Liver (tissue), 3 donors: ENCODE results near the gene SYT13.

Experiments
- EGR1 ChIP-seq, 2 donors: IDR thresholded peaks; 2 replicates each; pipeline ENCODE4 v1.6.1; 2016 to 2018; ENCODE audit warnings: antibody characterized with exemption in 2 of 2, low read depth in 2 of 2
- JUND ChIP-seq, 2 donors: IDR thresholded peaks; 2 replicates each; pipeline ENCODE4 v1.6.1; 2016; ENCODE audit warnings: antibody characterized with exemption in 2 of 2
- YY1 ChIP-seq: IDR thresholded peaks from 2 replicates; pipeline ENCODE4 v1.6.1; 2016; ENCODE audit warnings: antibody characterized with exemption, mild to moderate bottlenecking
- TF ChIP-seq, protein P1 (sequence below): fragments of 150-350 bp; IDR thresholded peaks from 2 replicates; pipeline ENCODE4 v1.5.1; 2017; ENCODE audit warnings: improper control_type of control experiment, low read depth, low read length; ENCODE audit not compliant: missing input control
- TF ChIP-seq, protein P2 (sequence below): IDR thresholded peaks from 2 replicates; pipeline ENCODE4 v1.6.1; 2016; ENCODE audit warnings: antibody characterized with exemption
- TF ChIP-seq, protein P3 (sequence below): IDR thresholded peaks from 2 replicates; pipeline ENCODE4 v1.6.1; 2016; ENCODE audit warnings: antibody characterized with exemption, mild to moderate bottlenecking
- donor health status: healthy.
- donor health status: healthy.

DNA sequence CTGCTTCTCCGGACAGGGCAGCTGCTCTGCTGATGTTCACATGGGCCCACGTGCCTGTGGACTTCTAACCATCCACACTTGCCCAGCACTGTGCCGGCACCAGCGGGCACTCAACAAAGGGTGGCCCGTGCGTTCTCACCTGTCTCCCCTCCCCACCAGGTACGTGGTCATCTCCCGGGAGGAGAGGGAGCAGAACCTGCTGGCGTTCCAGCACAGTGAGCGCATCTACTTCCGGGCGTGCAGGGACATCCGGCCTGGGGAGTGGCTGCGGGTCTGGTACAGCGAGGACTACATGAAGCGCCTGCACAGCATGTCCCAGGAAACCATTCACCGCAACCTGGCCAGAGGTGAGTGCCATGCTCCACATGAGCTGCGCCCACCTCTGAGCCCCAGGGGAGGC is 66.7 kb downstream of the SYT13 start:
- TF ChIP-seq, protein P1, sequence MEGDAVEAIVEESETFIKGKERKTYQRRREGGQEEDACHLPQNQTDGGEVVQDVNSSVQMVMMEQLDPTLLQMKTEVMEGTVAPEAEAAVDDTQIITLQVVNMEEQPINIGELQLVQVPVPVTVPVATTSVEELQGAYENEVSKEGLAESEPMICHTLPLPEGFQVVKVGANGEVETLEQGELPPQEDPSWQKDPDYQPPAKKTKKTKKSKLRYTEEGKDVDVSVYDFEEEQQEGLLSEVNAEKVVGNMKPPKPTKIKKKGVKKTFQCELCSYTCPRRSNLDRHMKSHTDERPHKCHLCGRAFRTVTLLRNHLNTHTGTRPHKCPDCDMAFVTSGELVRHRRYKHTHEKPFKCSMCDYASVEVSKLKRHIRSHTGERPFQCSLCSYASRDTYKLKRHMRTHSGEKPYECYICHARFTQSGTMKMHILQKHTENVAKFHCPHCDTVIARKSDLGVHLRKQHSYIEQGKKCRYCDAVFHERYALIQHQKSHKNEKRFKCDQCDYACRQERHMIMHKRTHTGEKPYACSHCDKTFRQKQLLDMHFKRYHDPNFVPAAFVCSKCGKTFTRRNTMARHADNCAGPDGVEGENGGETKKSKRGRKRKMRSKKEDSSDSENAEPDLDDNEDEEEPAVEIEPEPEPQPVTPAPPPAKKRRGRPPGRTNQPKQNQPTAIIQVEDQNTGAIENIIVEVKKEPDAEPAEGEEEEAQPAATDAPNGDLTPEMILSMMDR: no peak
- TF ChIP-seq EGR1 (IDR thresholded peaks at IDR 0.05; ENCODE audit: low read depth in 2 of 2) (no peak), YY1 (no peak), JUND (IDR thresholded peaks at IDR 0.05) (no peak)
- TF ChIP-seq, protein P2, sequence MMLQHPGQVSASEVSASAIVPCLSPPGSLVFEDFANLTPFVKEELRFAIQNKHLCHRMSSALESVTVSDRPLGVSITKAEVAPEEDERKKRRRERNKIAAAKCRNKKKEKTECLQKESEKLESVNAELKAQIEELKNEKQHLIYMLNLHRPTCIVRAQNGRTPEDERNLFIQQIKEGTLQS: no peak
- TF ChIP-seq, protein P3, sequence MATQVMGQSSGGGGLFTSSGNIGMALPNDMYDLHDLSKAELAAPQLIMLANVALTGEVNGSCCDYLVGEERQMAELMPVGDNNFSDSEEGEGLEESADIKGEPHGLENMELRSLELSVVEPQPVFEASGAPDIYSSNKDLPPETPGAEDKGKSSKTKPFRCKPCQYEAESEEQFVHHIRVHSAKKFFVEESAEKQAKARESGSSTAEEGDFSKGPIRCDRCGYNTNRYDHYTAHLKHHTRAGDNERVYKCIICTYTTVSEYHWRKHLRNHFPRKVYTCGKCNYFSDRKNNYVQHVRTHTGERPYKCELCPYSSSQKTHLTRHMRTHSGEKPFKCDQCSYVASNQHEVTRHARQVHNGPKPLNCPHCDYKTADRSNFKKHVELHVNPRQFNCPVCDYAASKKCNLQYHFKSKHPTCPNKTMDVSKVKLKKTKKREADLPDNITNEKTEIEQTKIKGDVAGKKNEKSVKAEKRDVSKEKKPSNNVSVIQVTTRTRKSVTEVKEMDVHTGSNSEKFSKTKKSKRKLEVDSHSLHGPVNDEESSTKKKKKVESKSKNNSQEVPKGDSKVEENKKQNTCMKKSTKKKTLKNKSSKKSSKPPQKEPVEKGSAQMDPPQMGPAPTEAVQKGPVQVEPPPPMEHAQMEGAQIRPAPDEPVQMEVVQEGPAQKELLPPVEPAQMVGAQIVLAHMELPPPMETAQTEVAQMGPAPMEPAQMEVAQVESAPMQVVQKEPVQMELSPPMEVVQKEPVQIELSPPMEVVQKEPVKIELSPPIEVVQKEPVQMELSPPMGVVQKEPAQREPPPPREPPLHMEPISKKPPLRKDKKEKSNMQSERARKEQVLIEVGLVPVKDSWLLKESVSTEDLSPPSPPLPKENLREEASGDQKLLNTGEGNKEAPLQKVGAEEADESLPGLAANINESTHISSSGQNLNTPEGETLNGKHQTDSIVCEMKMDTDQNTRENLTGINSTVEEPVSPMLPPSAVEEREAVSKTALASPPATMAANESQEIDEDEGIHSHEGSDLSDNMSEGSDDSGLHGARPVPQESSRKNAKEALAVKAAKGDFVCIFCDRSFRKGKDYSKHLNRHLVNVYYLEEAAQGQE: no peak
